Dendritic cell treated with granulocyte-macrophage colony-stimulating factor and Interleukin-4, amounts not matched to agents 40 ng/mL and 50 ng/mL, for 4 days (primary cell): ENCODE results near the gene KLRF1.
"Not testable (repeated sequence)": the region's sequence is repeated elsewhere in the genome, so short reads cannot be mapped to it uniquely, and the experiment has no call there.

Source experiments
- H3K27ac Mint-ChIP-seq: one replicate; pipeline ENCODE4 v1.8.0; 2022; ENCODE audit warnings: mild to moderate bottlenecking, mixed read lengths
- H3K27me3 Mint-ChIP-seq: one replicate; pipeline ENCODE4 v1.8.0; 2022; ENCODE audit warnings: mild to moderate bottlenecking, mixed read lengths
- H3K36me3 Mint-ChIP-seq: one replicate; pipeline ENCODE4 v1.8.0; 2022; ENCODE audit warnings: low read depth, mixed read lengths
- H3K4me1 Mint-ChIP-seq: one replicate; pipeline ENCODE4 v1.8.0; 2022; ENCODE audit warnings: low read depth, mixed read lengths
- H3K4me3 Mint-ChIP-seq: one replicate; pipeline ENCODE4 v1.8.0; 2022; ENCODE audit warnings: mild to moderate bottlenecking, moderate library complexity, mixed read lengths
- H3K9me3 Mint-ChIP-seq: one replicate; pipeline ENCODE4 v1.8.0; 2022; ENCODE audit warnings: mixed read lengths
- intact Hi-C: fragments of 100-400 bp; cut with micrococcal nuclease; formaldehyde crosslinking; loops from one replicate; pipeline ENCODE4 v1.15.0; 2022

The KLRF1 gene

GRCh38 chr12:9868951-9869306 is 41.6 kb downstream of the KLRF1 start:
- no peaks in the 10 kb centered on the region for H3K27me3 Mint-ChIP-seq
- peaks cover 8% of the 10 kb centered on the region for H3K9me3 Mint-ChIP-seq
- H3K4me1 Mint-ChIP-seq = peaks cover 32% of the 10 kb centered on the region
- intact Hi-C loops = loop anchor here (5.0 kb wide), 2 partner anchors 57 to 112 kb away; no protein-coding TSS in a partner anchor
- H3K36me3 Mint-ChIP-seq = peaks cover 17% of the 10 kb centered on the region
- H3K4me3 Mint-ChIP-seq = peak overlapping the region; percentile 72
- H3K27ac Mint-ChIP-seq = peak overlapping the region; percentile 100

- H3K36me3 Mint-ChIP-seq = peaks cover 11% of the 10 kb centered on the region
- H3K4me1 Mint-ChIP-seq = peaks cover 26% of the 10 kb centered on the region
- peak within 1 kb of the TSS; percentile 85 for H3K4me3 Mint-ChIP-seq
- peaks cover 2% of the 10 kb centered on the region for H3K9me3 Mint-ChIP-seq
- intact Hi-C loops = loop anchor here (5.0 kb wide), 2 partner anchors 57 to 112 kb away; no protein-coding TSS in a partner anchor
- H3K27ac Mint-ChIP-seq = peak within 1 kb of the TSS; percentile 100
- H3K27me3 Mint-ChIP-seq = no peaks in the 10 kb centered on the region
These were observed 42.3 kb downstream of the KLRF1 start, which contains the start of gene CLEC2B for GRCh38 chr12:9869307-9870161. Gene CLEC2B, minus strand, starts transcription at chr12:9869354.

DNA sequence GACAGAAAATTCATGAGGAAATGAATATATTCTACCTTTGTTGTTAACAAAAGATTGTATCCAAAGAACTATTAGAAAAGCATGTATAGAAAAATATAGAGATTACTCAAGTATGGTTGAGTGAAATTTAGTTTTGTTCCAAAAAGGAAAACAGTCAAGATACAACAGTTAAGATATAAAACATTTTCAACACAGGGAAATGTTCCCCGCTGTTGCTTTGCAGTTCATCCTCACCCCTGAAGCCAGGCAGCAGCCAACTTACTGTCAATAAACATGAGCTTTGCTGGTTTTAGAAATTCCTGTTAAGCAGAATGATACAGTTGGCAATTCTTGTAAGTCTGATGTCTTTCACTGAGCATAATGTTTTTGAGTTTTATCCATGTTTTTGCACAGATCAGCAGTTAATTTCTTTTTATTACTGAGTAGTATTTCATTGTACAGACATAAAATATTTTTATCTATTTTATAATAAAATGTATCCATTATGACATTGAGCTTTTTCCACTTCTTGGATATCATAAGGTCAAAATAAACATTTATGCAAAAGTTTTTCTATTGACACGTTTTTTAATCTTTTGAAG is 43.1 kb downstream of the KLRF1 start:
- peaks cover 4% of the 10 kb centered on the region for H3K9me3 Mint-ChIP-seq
- H3K36me3 Mint-ChIP-seq = peaks cover 5% of the 10 kb centered on the region
- peaks cover 18% of the 10 kb centered on the region for H3K4me1 Mint-ChIP-seq
- no peaks in the 10 kb centered on the region for H3K27me3 Mint-ChIP-seq
- intact Hi-C loops = no loop called here
- peak overlapping the region; percentile 100 for H3K27ac Mint-ChIP-seq
- peak overlapping the region; percentile 85 for H3K4me3 Mint-ChIP-seq

DNA sequence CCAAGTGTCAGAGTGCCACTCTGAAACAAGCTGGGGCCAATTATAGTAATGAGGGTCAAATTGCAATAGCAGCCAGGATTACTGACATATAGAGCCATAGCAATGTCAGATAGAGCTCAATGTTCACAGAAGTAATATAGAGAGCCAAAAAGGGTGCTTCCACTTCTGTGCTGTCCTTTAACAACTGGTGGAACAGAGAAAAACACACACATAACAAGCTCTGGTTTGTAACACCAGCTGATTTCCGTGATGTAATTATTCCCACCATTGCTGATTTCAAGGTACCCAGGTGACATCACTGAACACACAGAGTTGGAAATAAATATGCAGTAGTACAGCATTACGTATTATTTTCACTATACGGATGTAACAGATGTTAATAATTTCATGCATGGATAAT is 44.9 kb downstream of the KLRF1 start:
- Mint-ChIP-seq H3K4me3 (no peak overlapping the region), H3K27ac (no peak overlapping the region), H3K4me1 (peaks cover 5% of the 10 kb centered on the region), H3K9me3 (peaks cover 8% of the 10 kb centered on the region), H3K27me3 (no peaks in the 10 kb centered on the region), H3K36me3 (peaks cover 5% of the 10 kb centered on the region)
- intact Hi-C loops = no loop called here

GRCh38 chr12:9872742-9873141 is 45.5 kb downstream of the KLRF1 start:
- Mint-ChIP-seq H3K4me1 (peaks cover 5% of the 10 kb centered on the region), H3K27ac (no peak overlapping the region), H3K9me3 (peaks cover 8% of the 10 kb centered on the region), H3K27me3 (no peaks in the 10 kb centered on the region), H3K36me3 (peaks cover 5% of the 10 kb centered on the region), H3K4me3 (no peak overlapping the region)
- intact Hi-C loops = no loop called here

- H3K36me3 Mint-ChIP-seq, H3K4me3 Mint-ChIP-seq, intact Hi-C loops, H3K4me1 Mint-ChIP-seq, H3K27ac Mint-ChIP-seq, H3K9me3 Mint-ChIP-seq, H3K27me3 Mint-ChIP-seq: not testable (repeated sequence)
These were observed 48.8 kb downstream of the KLRF1 start for GRCh38 chr12:9876120-9876519.

DNA sequence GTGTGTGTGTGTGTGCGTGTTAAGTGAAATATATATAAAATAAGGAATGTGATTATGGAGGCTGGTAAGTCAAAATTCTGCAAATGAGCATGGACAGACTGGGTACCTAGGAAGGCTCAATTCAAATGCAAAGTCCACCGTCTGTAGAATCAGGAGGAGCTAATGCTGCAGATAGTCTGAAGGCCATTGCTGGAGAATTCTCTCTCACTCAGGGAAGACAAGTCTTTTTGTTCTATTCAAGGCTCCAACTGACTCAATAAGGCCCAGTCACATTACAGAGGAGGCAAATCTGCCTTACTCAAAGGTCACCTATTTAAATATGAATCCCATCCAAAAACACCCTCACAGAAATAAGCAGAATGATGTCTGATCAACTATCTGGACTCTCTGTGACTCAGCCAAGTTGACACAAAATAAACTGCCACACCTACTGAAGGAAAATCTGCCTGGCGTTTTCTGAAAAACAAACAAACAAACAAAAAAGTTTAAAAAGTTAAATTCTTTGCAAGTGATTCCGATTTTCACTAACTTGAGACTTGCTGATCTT is 53.3 kb downstream of the KLRF1 start:
- no peaks in the 10 kb centered on the region for H3K36me3 Mint-ChIP-seq
- no peak overlapping the region for H3K27ac Mint-ChIP-seq
- H3K9me3 Mint-ChIP-seq = peaks cover 2% of the 10 kb centered on the region
- no peaks in the 10 kb centered on the region for H3K27me3 Mint-ChIP-seq
- H3K4me3 Mint-ChIP-seq = no peak overlapping the region
- intact Hi-C loops = no loop called here
- no peaks in the 10 kb centered on the region for H3K4me1 Mint-ChIP-seq

GRCh38 chr12:9881246-9881645 is 54.0 kb downstream of the KLRF1 start, which contains the start of gene KLRF2:
Gene KLRF2, plus strand, starts transcription at chr12:9881489. Its CDS starts 107 bp downstream, at chr12:9881596.
- H3K4me1 Mint-ChIP-seq = no peaks in the 10 kb centered on the region
- no peaks in the 10 kb centered on the region for H3K9me3 Mint-ChIP-seq
- no peak within 1 kb of the TSS for H3K4me3 Mint-ChIP-seq
- no peaks in the 10 kb centered on the region for H3K36me3 Mint-ChIP-seq
- intact Hi-C loops = no loop called here
- no peak within 1 kb of the TSS for H3K27ac Mint-ChIP-seq
- H3K27me3 Mint-ChIP-seq = no peaks in the 10 kb centered on the region

DNA sequence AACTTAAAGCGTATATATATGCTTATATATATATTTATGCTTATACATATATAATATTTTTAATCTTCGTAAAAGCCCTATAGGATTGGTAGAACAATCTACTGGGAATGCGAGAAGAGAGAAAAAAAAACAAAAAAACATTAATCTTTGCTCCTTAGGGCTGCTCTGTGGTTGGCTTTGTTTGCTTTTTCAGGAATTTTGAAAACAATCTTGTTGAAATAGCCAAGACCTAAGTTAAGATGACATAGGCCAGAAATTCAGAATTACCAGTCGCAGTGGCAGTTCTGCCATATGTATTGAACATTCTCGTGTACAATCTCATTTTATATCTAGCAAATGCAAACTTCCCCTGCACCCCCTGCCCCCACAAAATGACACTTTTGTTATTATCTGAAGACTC is 54.7 kb downstream of the KLRF1 start:
- no peaks in the 10 kb centered on the region for H3K9me3 Mint-ChIP-seq
- no peak overlapping the region for H3K27ac Mint-ChIP-seq
- H3K4me1 Mint-ChIP-seq = no peaks in the 10 kb centered on the region
- H3K36me3 Mint-ChIP-seq = no peaks in the 10 kb centered on the region
- no peaks in the 10 kb centered on the region for H3K27me3 Mint-ChIP-seq
- intact Hi-C loops = no loop called here
- no peak overlapping the region for H3K4me3 Mint-ChIP-seq

GRCh38 chr12:9883175-9883574 is 55.9 kb downstream of the KLRF1 start:
- no peaks in the 10 kb centered on the region for H3K9me3 Mint-ChIP-seq

GRCh38 chr12:9888665-9889273 is 61.5 kb downstream of the KLRF1 start:
- Mint-ChIP-seq H3K4me1 (no peaks in the 10 kb centered on the region), H3K4me3 (no peak overlapping the region)

More at GRCh38 chr12:9883175-9883574, 55.9 kb downstream of the KLRF1 start:
- Mint-ChIP-seq H3K27ac (no peak overlapping the region), H3K36me3 (no peaks in the 10 kb centered on the region), H3K4me1 (no peaks in the 10 kb centered on the region), H3K4me3 (no peak overlapping the region), H3K27me3 (no peaks in the 10 kb centered on the region)
- intact Hi-C loops = no loop called here

More at GRCh38 chr12:9888665-9889273, 61.5 kb downstream of the KLRF1 start:
- Mint-ChIP-seq H3K27me3 (no peaks in the 10 kb centered on the region), H3K9me3 (no peaks in the 10 kb centered on the region), H3K36me3 (no peaks in the 10 kb centered on the region), H3K27ac (no peak overlapping the region)
- intact Hi-C loops = no loop called here
